Body of pancreas (tissue), 4 donors: Measurements from ENCODE around the gene TTC33. TPM values are rescaled to one million over a fixed set of nuclear protein-coding genes. Genes with fewer than 3 reads are reported as not detected.

Source experiments
- ATAC-seq: fragments of 150-250 bp; one replicate; pipeline ENCODE4 v1.9.1; 2016
- DNase-seq, 4 donors: peaks; one replicate each; pipeline ENCODE4 v3.0.0-alpha.2; 2019
- H3K27ac ChIP-seq, 4 donors: fragments of 200-600 bp; sonication (generic); 1 replicate in 3 of 4; 2 replicates in 1 of 4; pipeline versions ENCODE4 v1.5.1 to v1.6.1; 2016 to 2019; ENCODE audit warnings: mild to moderate bottlenecking in 1 of 4, mixed read lengths in 1 of 4, moderate library complexity in 1 of 4
- H3K27me3 ChIP-seq, 2 donors: fragments of 200-600 bp; sonication (generic); one replicate each; pipeline ENCODE4 v1.6.0; 2016; ENCODE audit warnings: mild to moderate bottlenecking in 1 of 2
- H3K36me3 ChIP-seq, 2 donors: fragments of 200-600 bp; sonication (generic); replicated peaks in 1 of 2; 2 replicates each; pipeline ENCODE4 v1.5.1; 2016; ENCODE audit warnings: low read depth in 2 of 2; ENCODE audit not compliant: insufficient read depth in 1 of 2
- H3K4me1 ChIP-seq: fragments of 200-600 bp; sonication (generic); one replicate; pipeline ENCODE4 v1.6.0; 2016
- H3K4me3 ChIP-seq, 2 donors: fragments of 200-600 bp; sonication (generic); 1 replicate in 1 of 2; 2 replicates in 1 of 2; pipeline ENCODE4 v1.5.1; 2016 to 2019
- H3K9me3 ChIP-seq, 3 donors: fragments of 200-600 bp; sonication (generic); 1 replicate in 2 of 3; 2 replicates in 1 of 3; pipeline ENCODE4 v1.5.1; 2016
- CTCF ChIP-seq, 7 experiments: fragments of 450-650 bp in 4 of 7; fragments of 200-600 bp in 3 of 7; sonication (generic) in 3 of 7; IDR thresholded peaks; one replicate each; pipeline ENCODE4 v1.5.1; 2016 to 2019; ENCODE audit warnings: antibody characterized with exemption in 7 of 7
- POLR2A ChIP-seq, 3 donors: fragments of 450-650 bp; IDR thresholded peaks; one replicate each; pipeline ENCODE4 v1.6.1; 2016; ENCODE audit warnings: antibody characterized with exemption in 3 of 3, mild to moderate bottlenecking in 2 of 3
- WGBS, 2 donors: methylation state at CpG; one replicate each; pipeline ENCODE4 v1.1.5; 2017; 5-methylcytosine and 5-hydroxymethylcytosine counted together
- intact Hi-C: fragments of 100-400 bp; cut with DNase I; formaldehyde crosslinking; loops from one replicate; pipeline ENCODE4 v1.15.1; 2023
- total RNA-seq, 2 donors: library from RNA; depleted of rRNA; stranded (reverse); fragments of >200 nt; gene quantifications; one replicate each; pipeline ENCODE4 v1.1.0, GENCODE V29; 2016

Gene TTC33
- total RNA-seq, 2 donors from 2014 or later = 2.3 to 9.3 TPM

- TF ChIP-seq CTCF (IDR thresholded peaks at IDR 0.05) (no peak), POLR2A (IDR thresholded peaks at IDR 0.05) (peak in 1 of 3 donors; percentile 26)
- DNase-seq = peak; percentile 22 to 55 (median 38)
- ATAC-seq = no peak
- no peaks in the 10 kb centered on the region for H3K9me3 ChIP-seq
- intact Hi-C loops = loop anchor here (5.0 kb wide), 1 partner anchor 970 kb away; no protein-coding TSS in a partner anchor
- H3K4me1 ChIP-seq = peaks cover 20% of the 10 kb centered on the region
- H3K27me3 ChIP-seq = no peaks in the 10 kb centered on the region
- no peaks in the 10 kb centered on the region for H3K36me3 ChIP-seq
- peak overlapping the region; percentile 37 to 95 (median 89) for H3K27ac ChIP-seq
- peak overlapping the region; percentile 24 to 95 for H3K4me3 ChIP-seq
- WGBS, 2 donors = 24 to 39% methylated on average over 16 of the region's 16 CpGs
These were observed 73.4 kb downstream of the TTC33 start for GRCh38 chr5:40682154-40683017.

- Histone ChIP-seq H3K27me3 (no peaks in the 10 kb centered on the region), H3K36me3 (no peaks in the 10 kb centered on the region), H3K4me3 (peak overlapping the region; percentile 24 to 95), H3K27ac (peak overlapping the region; percentile 37 to 95 (median 89)), H3K4me1 (peaks cover 20% of the 10 kb centered on the region), H3K9me3 (no peaks in the 10 kb centered on the region)
- no peak for TF ChIP-seq CTCF (IDR thresholded peaks at IDR 0.05)
- TF ChIP-seq POLR2A (IDR thresholded peaks at IDR 0.05) = peak in 2 of 3 donors; percentile 17 to 21
- ATAC-seq (no peak), DNase-seq (peak; percentile 29 to 51 (median 42))
- intact Hi-C loops = loop anchor here (5.0 kb wide), 1 partner anchor 969 kb away; no protein-coding TSS in a partner anchor
- WGBS, 2 donors = 3 to 10% methylated on average over 42 to 59 of the region's 67 CpGs
These were observed 74.2 kb downstream of the TTC33 start for GRCh38 chr5:40681363-40682153.

GRCh38 chr5:40680741-40681362 lies 74.9 kb downstream of the TTC33 start:
- H3K4me3 ChIP-seq = peak overlapping the region; percentile 24 to 95
- intact Hi-C loops = loop anchor here (5.0 kb wide), 1 partner anchor 969 kb away; no protein-coding TSS in a partner anchor
- no peak for ATAC-seq
- peak overlapping the region; percentile 37 to 95 (median 89) for H3K27ac ChIP-seq
- no peaks in the 10 kb centered on the region for H3K9me3 ChIP-seq
- H3K27me3 ChIP-seq = no peaks in the 10 kb centered on the region
- 2 to 3% methylated on average over 13 to 37 of the region's 37 CpGs for WGBS, 2 donors
- TF ChIP-seq POLR2A (IDR thresholded peaks at IDR 0.05) = no peak
- peak in 2 of 7 experiments; percentile 14 to 19 for TF ChIP-seq CTCF (IDR thresholded peaks at IDR 0.05)
- H3K36me3 ChIP-seq = no peaks in the 10 kb centered on the region
- H3K4me1 ChIP-seq = peaks cover 17% of the 10 kb centered on the region
- peak; percentile 39 to 51 (median 42) for DNase-seq

- peak within 1 kb of the TSS; percentile 24 to 95 for H3K4me3 ChIP-seq
- H3K4me1 ChIP-seq = peaks cover 13% of the 10 kb centered on the region
- DNase-seq (peak; percentile 33 to 42 (median 38)), ATAC-seq (peak; percentile 25)
- no peaks in the 10 kb centered on the region for H3K36me3 ChIP-seq
- H3K27ac ChIP-seq = peak within 1 kb of the TSS; percentile 85 to 95 (median 92)
- WGBS, 2 donors = 0 to 1% methylated on average over 25 to 44 of the region's 44 CpGs
- H3K27me3 ChIP-seq = no peaks in the 10 kb centered on the region
- intact Hi-C loops = loop anchor here (5.0 kb wide), 1 partner anchor 968 kb away; no protein-coding TSS in a partner anchor
- peak in 1 of 7 experiments; percentile 14 for TF ChIP-seq CTCF (IDR thresholded peaks at IDR 0.05)
- peak; percentile 97 to 99 (median 98) for TF ChIP-seq POLR2A (IDR thresholded peaks at IDR 0.05)
- H3K9me3 ChIP-seq = no peaks in the 10 kb centered on the region
These were observed 75.7 kb downstream of the TTC33 start, which contains the start of gene PTGER4 for GRCh38 chr5:40679913-40680681. TSS of gene PTGER4 (plus strand) at chr5:40679915. CDS start at chr5:40680994, 1,079 bp downstream.
